GM19395 (cell line): ENCODE data around the gene WDR7.

ENCODE experiments used
- ATAC-seq: cut with Tn5 transposase; IDR thresholded peaks from one replicate; pipeline ENCODE4 v1.9.1; 2021; ENCODE audit warnings: mild to moderate bottlenecking, moderate library complexity; ENCODE audit not compliant: unreplicated experiment

The WDR7 gene

GRCh38 chr18:56933472-56933871, 282.3 kb downstream of the WDR7 start:
- ATAC-seq: no peak

GRCh38 chr18:56934131-56934530, 283.0 kb downstream of the WDR7 start:
- ATAC-seq: no peak

- no peak for ATAC-seq
Observed at GRCh38 chr18:56934906-56935305, 283.7 kb downstream of the WDR7 start.

GRCh38 chr18:56935434-56936040, 284.4 kb downstream of the WDR7 start:
- no peak for ATAC-seq

- no peak for ATAC-seq
Observed at GRCh38 chr18:56936457-56936856, 285.3 kb downstream of the WDR7 start.

GRCh38 chr18:56937874-56938430, 286.8 kb downstream of the WDR7 start:
- no peak for ATAC-seq

GRCh38 chr18:56945171-56946083, 294.3 kb downstream of the WDR7 start:
- ATAC-seq: no peak

- no peak for ATAC-seq
Observed at GRCh38 chr18:56947236-56947635, 296.1 kb downstream of the WDR7 start.

GRCh38 chr18:56952026-56952425, 300.9 kb downstream of the WDR7 start:
- ATAC-seq: no peak

GRCh38 chr18:56953428-56954198, 302.5 kb downstream of the WDR7 start:
- no peak for ATAC-seq

- ATAC-seq: no peak
Observed at GRCh38 chr18:56955490-56955889, 304.3 kb downstream of the WDR7 start.

- no peak for ATAC-seq
Observed at GRCh38 chr18:56959120-56959519, 308.0 kb downstream of the WDR7 start.

- no peak for ATAC-seq
Observed at GRCh38 chr18:56962322-56962721, 311.2 kb downstream of the WDR7 start.

- ATAC-seq: no peak
Observed at GRCh38 chr18:56967035-56967434, 315.9 kb downstream of the WDR7 start.

GRCh38 chr18:56973487-56973886, 322.3 kb downstream of the WDR7 start:
- no peak for ATAC-seq

- ATAC-seq: no peak
Observed at GRCh38 chr18:56974141-56974540, 323.0 kb downstream of the WDR7 start.

GRCh38 chr18:56975276-56975675, 324.1 kb downstream of the WDR7 start:
- ATAC-seq: no peak

- ATAC-seq: no peak
Observed at GRCh38 chr18:56977309-56977708, 326.1 kb downstream of the WDR7 start.

- no peak for ATAC-seq
Observed at GRCh38 chr18:56977771-56978170, 326.6 kb downstream of the WDR7 start.

GRCh38 chr18:56980151-56980550, 329.0 kb downstream of the WDR7 start:
- ATAC-seq: no peak

- ATAC-seq: no peak
Observed at GRCh38 chr18:56982766-56983165, 331.6 kb downstream of the WDR7 start.
